ENCODE data around the gene MOB1A. TPM values are rescaled to one million over a fixed set of nuclear protein-coding genes. Genes with fewer than 3 reads are reported as not detected.

The MOB1A gene
- total RNA-seq, 1 experiment from 2014 or later: 92.6 TPM

DNA sequence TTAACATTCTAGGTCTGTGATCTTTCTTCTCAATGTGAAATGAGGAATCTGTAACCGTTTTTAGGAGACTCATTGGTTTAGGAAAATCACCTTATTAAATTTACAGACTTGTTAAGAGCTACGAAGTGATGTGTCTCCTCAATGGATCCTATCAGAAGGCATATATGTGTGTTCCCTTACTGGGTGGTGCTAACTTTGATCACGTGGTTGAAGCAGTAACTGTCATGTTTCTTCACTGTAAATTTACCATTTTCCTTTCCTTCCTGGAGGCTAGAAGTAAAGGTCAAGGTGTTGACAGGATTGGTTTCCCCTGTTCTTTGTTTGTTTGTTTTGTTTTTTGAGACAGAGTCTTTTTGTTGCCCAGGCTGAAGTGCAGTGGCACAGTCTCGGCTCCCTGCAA, 18.4 kb upstream of the MOB1A start:
- Mint-ChIP-seq H3K27me3 (ENCODE audit: insufficient read depth, unreplicated experiment) (no peaks in the 10 kb centered on the region), H3K4me1 (ENCODE audit: insufficient read depth, unreplicated experiment) (peaks cover 23% of the 10 kb centered on the region), H3K9me3 (ENCODE audit: unreplicated experiment) (no peaks in the 10 kb centered on the region), H3K4me3 (ENCODE audit: unreplicated experiment) (no peak overlapping the region), H3K36me3 (ENCODE audit: insufficient read depth, unreplicated experiment) (peaks cover 18% of the 10 kb centered on the region), H3K27ac (ENCODE audit: low read depth, unreplicated experiment) (no peak overlapping the region)
- ChIA-PET CTCF (interaction anchor here (0.6 kb wide), 1 partner anchor 962 kb away, joined by 3 read pairs; no protein-coding TSS in a partner anchor), POLR2A (interaction anchor here (0.7 to 5.6 kb wide), 7 partner anchors 9 to 369 kb away, joined by 3 to 148 read pairs (median 5); partner anchors contain the start of gene MOB1A)
- DNase-seq (ENCODE audit: unreplicated experiment): no peak
- intact Hi-C loops (cut with micrococcal nuclease): no loop called here
- TF ChIP-seq CTCF (IDR thresholded peaks at IDR 0.05; ENCODE audit: unreplicated experiment): no peak
- BruUV-seq (replicated peaks): no TSS peak

DNA sequence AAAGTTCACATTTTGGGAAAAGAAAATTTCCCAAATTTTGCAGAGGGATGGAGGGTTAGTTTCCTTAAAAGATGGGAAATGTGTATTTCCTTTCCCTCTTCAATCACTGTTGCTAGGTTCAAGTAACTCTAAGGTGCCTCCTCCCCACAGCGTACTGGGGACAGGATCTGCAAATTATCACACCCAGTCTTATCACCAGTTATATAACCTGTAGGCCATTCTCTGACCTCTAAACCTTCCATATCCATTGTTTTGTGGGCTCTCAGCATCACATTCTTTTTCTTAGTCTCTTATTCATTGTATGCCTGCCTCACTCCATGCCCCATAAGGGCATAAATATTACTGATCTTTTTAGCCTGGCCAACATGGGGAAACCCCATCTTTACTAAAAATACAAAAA, 16.1 kb upstream of the MOB1A start:
- POLR2A ChIA-PET: interaction anchor here (0.6 kb wide), 1 partner anchor 16 kb away, joined by 3 read pairs; no protein-coding TSS in a partner anchor
- H3K4me3 Mint-ChIP-seq (ENCODE audit: unreplicated experiment): no peak overlapping the region
- peaks cover 12% of the 10 kb centered on the region for H3K4me1 Mint-ChIP-seq (ENCODE audit: insufficient read depth, unreplicated experiment)
- DNase-seq (ENCODE audit: unreplicated experiment): no peak
- no TSS peak for BruUV-seq (replicated peaks)
- H3K27ac Mint-ChIP-seq (ENCODE audit: low read depth, unreplicated experiment): no peak overlapping the region
- TF ChIP-seq CTCF (IDR thresholded peaks at IDR 0.05; ENCODE audit: unreplicated experiment): no peak
- H3K9me3 Mint-ChIP-seq (ENCODE audit: unreplicated experiment): no peaks in the 10 kb centered on the region
- peaks cover 9% of the 10 kb centered on the region for H3K36me3 Mint-ChIP-seq (ENCODE audit: insufficient read depth, unreplicated experiment)
- intact Hi-C loops (cut with micrococcal nuclease): no loop called here
- H3K27me3 Mint-ChIP-seq (ENCODE audit: insufficient read depth, unreplicated experiment): no peaks in the 10 kb centered on the region
- CTCF ChIA-PET: no interaction called here

DNA sequence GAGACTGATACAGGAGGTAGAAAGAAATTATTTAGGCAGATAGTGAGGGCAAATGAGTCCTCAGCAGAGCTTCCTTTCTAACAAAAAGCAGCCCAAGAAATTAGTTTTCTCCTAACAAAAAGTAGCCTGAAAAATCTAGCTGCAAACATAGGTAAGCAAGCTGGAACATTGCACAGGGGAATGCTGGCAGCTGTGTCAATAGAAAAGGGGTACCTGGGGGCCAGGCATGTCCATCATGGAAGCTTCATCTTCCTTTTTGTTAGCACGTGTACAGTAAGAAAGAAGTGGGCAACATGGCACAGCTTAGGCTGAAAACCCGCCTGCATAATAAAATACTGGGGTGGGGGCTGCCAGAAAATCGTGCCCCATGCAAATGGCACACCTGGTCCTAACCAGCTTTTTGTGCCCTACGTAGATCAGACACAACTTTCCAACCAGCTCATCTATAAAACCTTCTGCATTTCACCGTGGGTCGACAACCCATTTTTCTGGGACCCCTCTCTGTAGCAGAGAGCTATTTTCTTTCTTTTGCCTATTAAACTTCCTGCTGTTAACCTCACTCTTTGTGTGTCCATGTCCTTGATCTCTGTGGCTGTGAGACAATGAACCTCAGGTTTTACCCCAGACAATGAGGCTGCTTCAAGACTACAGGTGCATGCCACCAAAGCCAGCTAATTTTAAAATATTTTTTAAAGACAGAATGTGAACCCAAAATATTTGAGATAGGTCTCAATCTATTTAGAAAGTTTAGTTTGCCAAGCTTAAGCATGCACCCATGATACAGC, 13.1 kb upstream of the MOB1A start:
- no peaks in the 10 kb centered on the region for H3K9me3 Mint-ChIP-seq (ENCODE audit: unreplicated experiment)
- H3K27ac Mint-ChIP-seq (ENCODE audit: low read depth, unreplicated experiment): no peak overlapping the region
- no peak overlapping the region for H3K4me3 Mint-ChIP-seq (ENCODE audit: unreplicated experiment)
- no peaks in the 10 kb centered on the region for H3K36me3 Mint-ChIP-seq (ENCODE audit: insufficient read depth, unreplicated experiment)
- ChIA-PET POLR2A (interaction anchor here (2.4 to 6.1 kb wide), 2 partner anchors 12 to 14 kb away, joined by 12 to 112 read pairs; partner anchors contain the start of gene MOB1A), CTCF (interaction anchor here (0.5 to 0.9 kb wide), 2 partner anchors 76 to 364 kb away, joined by 3 to 4 read pairs; no protein-coding TSS in a partner anchor)
- peaks cover 15% of the 10 kb centered on the region for H3K4me1 Mint-ChIP-seq (ENCODE audit: insufficient read depth, unreplicated experiment)
- no peak for TF ChIP-seq CTCF (IDR thresholded peaks at IDR 0.05; ENCODE audit: unreplicated experiment)
- intact Hi-C loops (cut with micrococcal nuclease): no loop called here
- no peak for DNase-seq (ENCODE audit: unreplicated experiment)
- H3K27me3 Mint-ChIP-seq (ENCODE audit: insufficient read depth, unreplicated experiment): no peaks in the 10 kb centered on the region
- BruUV-seq (replicated peaks): no TSS peak

DNA sequence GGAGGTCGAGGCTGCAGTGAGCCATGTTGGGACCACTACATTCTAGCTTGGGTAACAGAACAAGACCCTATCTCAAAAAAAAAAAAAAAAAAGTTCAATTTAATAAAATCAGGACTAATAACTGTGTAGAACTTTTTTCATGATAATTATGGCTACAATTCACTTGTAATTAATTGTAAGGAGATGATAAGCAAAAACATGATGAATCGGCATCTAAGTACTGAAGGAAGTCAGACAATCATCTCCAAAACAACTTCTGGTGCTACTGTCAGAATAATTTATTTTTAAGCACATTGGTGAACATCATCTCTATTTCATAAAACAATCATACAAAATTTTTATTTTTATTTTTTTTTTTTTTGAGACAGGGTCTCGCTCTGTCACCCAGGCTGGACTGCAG, 10.0 kb upstream of the MOB1A start:
- no peaks in the 10 kb centered on the region for H3K36me3 Mint-ChIP-seq (ENCODE audit: insufficient read depth, unreplicated experiment)
- no peak for DNase-seq (ENCODE audit: unreplicated experiment)
- H3K4me1 Mint-ChIP-seq (ENCODE audit: insufficient read depth, unreplicated experiment): peaks cover 15% of the 10 kb centered on the region
- no peak overlapping the region for H3K4me3 Mint-ChIP-seq (ENCODE audit: unreplicated experiment)
- no peak for TF ChIP-seq CTCF (IDR thresholded peaks at IDR 0.05; ENCODE audit: unreplicated experiment)
- POLR2A ChIA-PET: interaction anchor here (0.6 to 6.1 kb wide), 13 partner anchors 9 to 270 kb away, joined by 4 to 112 read pairs (median 5); partner anchors contain the start of genes BOLA3, MOB1A, MTHFD2 and WBP1
- intact Hi-C loops (cut with micrococcal nuclease): loop anchor here (1.0 kb wide), 1 partner anchor 10 kb away; the partner anchor contains the start of gene MTHFD2
- H3K9me3 Mint-ChIP-seq (ENCODE audit: unreplicated experiment): no peaks in the 10 kb centered on the region
- CTCF ChIA-PET: interaction anchor here (0.6 to 1.4 kb wide), 3 partner anchors 10 to 61 kb away, joined by 3 read pairs; partner anchors contain the start of genes MOB1A and MTHFD2
- peak overlapping the region; percentile 64 for H3K27ac Mint-ChIP-seq (ENCODE audit: low read depth, unreplicated experiment)
- no TSS peak for BruUV-seq (replicated peaks)
- H3K27me3 Mint-ChIP-seq (ENCODE audit: insufficient read depth, unreplicated experiment): no peaks in the 10 kb centered on the region
